ENCODE results near the gene PCSK9.

GRCh38 chr1:55073187-55073916 lies 34.0 kb downstream of the PCSK9 start:
- TF ChIP-seq, protein P1, sequence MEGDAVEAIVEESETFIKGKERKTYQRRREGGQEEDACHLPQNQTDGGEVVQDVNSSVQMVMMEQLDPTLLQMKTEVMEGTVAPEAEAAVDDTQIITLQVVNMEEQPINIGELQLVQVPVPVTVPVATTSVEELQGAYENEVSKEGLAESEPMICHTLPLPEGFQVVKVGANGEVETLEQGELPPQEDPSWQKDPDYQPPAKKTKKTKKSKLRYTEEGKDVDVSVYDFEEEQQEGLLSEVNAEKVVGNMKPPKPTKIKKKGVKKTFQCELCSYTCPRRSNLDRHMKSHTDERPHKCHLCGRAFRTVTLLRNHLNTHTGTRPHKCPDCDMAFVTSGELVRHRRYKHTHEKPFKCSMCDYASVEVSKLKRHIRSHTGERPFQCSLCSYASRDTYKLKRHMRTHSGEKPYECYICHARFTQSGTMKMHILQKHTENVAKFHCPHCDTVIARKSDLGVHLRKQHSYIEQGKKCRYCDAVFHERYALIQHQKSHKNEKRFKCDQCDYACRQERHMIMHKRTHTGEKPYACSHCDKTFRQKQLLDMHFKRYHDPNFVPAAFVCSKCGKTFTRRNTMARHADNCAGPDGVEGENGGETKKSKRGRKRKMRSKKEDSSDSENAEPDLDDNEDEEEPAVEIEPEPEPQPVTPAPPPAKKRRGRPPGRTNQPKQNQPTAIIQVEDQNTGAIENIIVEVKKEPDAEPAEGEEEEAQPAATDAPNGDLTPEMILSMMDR (IDR thresholded peaks at IDR 0.05), result no peak
- no peak for TF ChIP-seq POLR2A (IDR thresholded peaks at IDR 0.05)
